Nucleus accumbens (tissue), 56 donors: ENCODE data around the gene ARHGAP23.
"Not testable (repeated sequence)": the region's sequence is repeated elsewhere in the genome, so short reads cannot be mapped to it uniquely, and the experiment has no call there.

Source experiments
- DNase-seq, 56 donors: peaks; one replicate each; lab custom pipeline; 2025; lab: John Stamatoyannopoulos, UW

The ARHGAP23 gene

GRCh38 chr17:38419508-38419981 is 8.7 kb upstream of the ARHGAP23 start:
- no peak for DNase-seq

DNA sequence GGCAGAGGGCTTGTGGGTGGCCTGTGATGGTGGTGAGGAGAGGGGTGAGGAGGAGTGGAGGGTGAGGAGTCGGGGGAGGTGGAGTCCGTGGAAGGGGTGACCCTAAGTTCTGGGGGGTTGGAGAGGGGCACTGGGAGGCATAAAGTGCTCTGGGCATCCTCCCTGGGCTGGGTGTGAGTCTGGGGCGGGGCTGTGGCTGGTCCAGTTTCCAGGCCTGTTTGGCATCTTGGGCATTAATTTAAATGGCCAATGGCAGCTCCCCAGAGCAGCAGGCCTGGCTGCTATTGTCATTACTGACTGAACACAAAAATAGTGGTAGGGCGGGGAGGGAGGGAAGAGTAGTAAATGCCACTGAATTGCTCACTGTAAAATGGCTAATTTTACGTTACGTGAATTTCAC is 7.7 kb upstream of the ARHGAP23 start:
- DNase-seq = no peak

- DNase-seq = peak in 2 of 56 donors; percentile 23 to 40
Measured at GRCh38 chr17:38421171-38421841, 7.0 kb upstream of the ARHGAP23 start.

GRCh38 chr17:38421871-38422827 is 6.1 kb upstream of the ARHGAP23 start:
- DNase-seq = peak in 3 of 56 donors; percentile 21 to 29 (median 22)

GRCh38 chr17:38424297-38424972 is 3.8 kb upstream of the ARHGAP23 start:
- no peak for DNase-seq

DNA sequence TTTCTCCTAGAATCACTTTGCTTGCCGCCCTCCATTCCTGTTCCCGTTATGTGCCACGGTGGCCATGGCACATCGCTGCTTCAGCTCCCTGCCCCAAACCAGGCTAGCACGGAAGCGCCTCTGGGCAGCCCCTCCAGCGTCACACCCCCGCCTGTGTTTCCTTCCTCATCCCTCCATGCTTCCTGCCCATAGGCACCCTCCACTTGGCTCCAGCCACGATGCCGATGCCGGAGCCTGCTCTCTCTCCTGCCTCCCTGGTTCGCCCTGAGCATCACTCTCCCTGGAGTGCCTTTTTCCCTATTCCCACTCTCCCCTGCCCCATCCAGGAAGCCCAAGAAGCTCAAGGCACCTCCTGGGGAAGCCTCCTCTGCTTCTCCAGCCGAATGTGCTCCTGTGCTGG is 3.2 kb upstream of the ARHGAP23 start:
- no peak for DNase-seq

GRCh38 chr17:38425744-38426143 is 2.5 kb upstream of the ARHGAP23 start:
- no peak for DNase-seq

DNA sequence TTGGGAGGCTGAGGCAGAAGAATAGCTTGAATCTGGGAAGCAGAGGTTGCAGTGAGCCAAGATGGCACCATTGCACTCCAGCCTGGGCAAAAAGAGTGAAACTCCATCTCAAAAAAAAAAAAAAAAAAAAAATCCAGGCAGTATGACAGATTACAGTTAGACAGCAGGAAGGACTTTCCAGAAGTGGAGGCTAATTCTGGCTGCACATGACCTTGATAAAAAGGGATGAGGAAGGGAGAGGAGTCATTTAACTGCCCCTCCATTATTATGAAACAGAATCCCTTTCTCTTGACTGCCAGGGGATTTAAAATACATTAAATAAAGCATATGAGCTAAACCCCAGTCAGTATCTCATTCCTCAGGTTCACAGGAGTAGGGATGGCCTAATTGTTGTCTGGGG is 1.8 kb upstream of the ARHGAP23 start:
- no peak for DNase-seq

DNA sequence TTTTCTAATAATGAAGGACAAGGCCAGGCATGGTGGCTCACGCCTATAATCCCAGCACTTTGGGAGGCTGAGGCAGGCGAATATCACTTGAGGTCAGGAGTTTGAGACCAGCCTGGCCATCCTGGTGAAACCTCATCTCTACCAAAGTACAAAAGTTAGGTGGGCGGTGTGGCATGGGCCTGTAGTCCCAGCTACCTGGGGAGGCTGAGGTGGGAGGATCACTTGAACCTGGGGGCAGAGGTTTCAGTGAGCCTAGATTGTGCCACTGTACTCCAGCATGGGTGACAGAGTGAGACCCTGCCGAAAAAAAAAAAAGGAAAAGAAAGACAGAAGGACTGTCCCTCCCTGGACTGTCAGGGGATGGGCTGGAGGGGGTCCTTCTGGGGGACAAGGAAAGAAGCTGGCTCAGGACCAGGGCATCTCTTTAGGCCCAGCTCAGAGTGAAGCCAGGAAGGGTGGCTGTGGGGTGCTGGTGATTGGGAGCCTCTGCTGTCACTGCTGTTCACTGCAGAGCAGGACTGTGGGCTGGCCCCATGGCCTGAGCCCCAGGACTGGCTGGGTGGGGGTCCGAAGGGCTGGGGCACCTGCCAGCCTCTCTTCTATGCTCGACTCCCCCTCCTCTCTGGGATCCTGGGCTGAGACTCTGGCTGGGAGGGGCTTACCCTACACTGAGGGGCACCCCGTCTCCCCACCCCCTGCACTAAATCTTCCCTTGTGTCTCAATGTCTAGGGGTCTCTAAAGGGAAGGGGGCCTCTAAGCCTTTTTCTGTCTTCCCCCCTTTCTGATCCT is 909 bp upstream of the ARHGAP23 start:
- no peak for DNase-seq

GRCh38 chr17:38428643-38429371 is 543 bp downstream of the ARHGAP23 start:
- DNase-seq = peak in 54 of 56 donors; percentile 20 to 90 (median 80)

- peak in 5 of 56 donors; percentile 23 to 58 (median 43) for DNase-seq
Measured at GRCh38 chr17:38429476-38430100, 1.3 kb downstream of the ARHGAP23 start.

DNA sequence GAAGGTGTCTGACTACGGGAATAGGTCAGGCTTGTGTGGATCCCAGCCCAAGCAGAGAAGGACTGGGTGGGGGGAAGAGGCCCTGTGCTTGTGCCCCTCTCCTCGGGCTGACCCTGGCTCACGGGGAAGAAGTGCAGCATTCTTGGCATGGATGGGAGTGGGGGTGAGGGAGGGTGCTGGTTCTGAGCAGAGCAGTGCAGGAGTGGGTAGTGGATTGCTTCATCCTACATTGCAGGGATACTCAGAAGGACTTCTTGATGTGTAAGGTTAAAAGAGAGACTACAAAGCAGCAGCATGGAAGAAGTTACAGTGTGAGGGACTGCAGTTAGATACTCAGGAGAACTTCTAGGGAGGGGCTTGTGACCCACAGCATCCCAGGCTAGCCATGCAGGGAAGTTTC is 2.1 kb downstream of the ARHGAP23 start:
- DNase-seq = peak in 1 of 56 donors; percentile 41

DNA sequence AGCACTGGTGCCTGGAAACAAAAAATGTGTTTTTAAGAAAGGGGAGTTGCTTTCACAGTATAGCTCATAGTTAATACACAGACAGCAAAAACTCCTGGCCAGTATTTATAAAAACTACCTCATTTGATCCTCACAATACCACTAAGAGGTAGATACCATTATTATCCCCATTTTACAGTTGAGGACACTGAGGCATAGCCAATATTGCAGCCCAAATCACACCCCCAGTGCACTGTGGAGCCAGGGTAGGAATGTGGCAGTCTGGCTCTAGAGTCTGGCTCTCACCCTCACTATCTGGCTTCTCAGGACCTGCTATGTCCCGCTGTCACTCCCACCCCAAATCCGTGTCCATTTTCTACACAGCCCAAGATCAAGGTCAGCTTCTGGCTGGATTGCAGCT is 2.6 kb downstream of the ARHGAP23 start:
- no peak for DNase-seq

DNA sequence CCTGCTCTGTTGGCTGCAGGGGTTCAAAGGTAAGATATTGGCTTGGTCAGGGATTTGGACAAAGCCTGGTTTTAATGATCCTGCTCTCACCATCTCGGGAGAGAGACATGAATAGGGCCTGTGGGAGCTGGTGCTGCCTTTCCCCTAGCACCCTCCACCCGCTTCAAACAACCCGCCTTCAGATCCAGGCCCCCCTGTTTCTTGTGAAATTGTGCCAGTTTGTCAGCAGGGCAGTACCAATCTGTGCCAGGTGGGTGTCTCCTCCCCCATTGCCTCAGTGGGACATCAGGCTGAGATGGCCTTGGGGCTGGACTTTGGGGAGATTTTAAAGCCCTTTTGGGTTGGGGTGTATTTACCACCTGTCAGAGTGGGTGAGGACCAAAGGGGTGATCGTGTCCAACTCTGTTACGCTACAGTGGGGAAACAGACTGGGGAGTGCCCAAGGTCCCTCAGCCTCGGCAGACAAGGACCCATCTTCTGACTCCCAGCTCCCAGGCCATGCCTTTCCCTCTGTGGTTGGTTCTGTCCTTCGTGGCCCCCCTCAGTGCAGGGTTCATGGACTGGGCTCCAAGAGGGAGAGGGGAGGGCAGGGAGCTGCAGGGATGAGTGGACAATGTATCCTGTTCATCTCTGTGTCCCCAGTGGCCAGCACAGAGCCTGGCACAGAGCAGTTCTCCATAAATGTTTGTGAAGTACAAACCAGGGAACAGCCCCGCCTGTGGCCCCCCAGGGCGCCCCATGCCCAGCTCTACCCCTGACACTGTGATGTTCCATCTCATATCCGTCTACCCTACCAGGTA is 3.3 kb downstream of the ARHGAP23 start:
- DNase-seq = peak in 54 of 56 donors; percentile 42 to 98 (median 88)

- DNase-seq = peak in 51 of 56 donors; percentile 31 to 89 (median 66)
Measured at GRCh38 chr17:38434178-38434665, 6.0 kb downstream of the ARHGAP23 start.

- no peak for DNase-seq
Measured at GRCh38 chr17:38435795-38436194, 7.5 kb downstream of the ARHGAP23 start.

- no peak for DNase-seq
Measured at GRCh38 chr17:38436386-38436785, 8.1 kb downstream of the ARHGAP23 start.

DNA sequence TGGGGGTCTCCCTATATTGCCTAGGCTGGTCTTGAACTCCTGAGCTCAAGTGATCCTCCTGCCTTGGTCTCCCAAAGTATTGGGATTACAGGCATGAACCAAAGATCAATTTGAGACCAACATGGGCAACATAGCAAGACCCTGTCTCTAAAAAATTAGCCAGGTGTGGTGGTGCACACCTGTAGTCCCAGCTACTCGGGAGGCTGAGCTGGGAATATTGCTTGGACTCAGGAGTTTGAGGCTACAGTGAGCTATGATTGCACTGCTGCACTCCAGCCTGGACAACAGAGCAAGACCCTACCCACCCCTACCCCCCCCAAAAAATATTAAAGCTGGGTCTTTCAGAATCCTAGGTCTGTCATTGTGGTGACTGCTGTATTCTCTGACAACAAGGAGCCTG is 9.0 kb downstream of the ARHGAP23 start:
- not testable (repeated sequence) for DNase-seq
